Right lobe of liver (tissue), 4 donors: ENCODE results near the gene SPON2.

Experiments used
- CTCF ChIP-seq, 4 donors: fragments of 200-600 bp in 3 of 4; fragments of 450-650 bp in 1 of 4; IDR thresholded peaks; one replicate each; pipeline versions ENCODE4 v1.5.1 to v1.8.0; 2016 to 2022; ENCODE audit warnings: antibody characterized with exemption in 4 of 4, mild to moderate bottlenecking in 2 of 4
- POLR2A ChIP-seq: fragments of 450-650 bp; IDR thresholded peaks from one replicate; pipeline ENCODE4 v1.6.1; 2017; ENCODE audit warnings: antibody characterized with exemption, mild to moderate bottlenecking
- donor health status: DM: no; HTN: no; CAD: no.
- donor health status: DM: no; HTN: no; CAD: no.
- donor health status: DM: no; HTN: yes; CAD: no.

DNA sequence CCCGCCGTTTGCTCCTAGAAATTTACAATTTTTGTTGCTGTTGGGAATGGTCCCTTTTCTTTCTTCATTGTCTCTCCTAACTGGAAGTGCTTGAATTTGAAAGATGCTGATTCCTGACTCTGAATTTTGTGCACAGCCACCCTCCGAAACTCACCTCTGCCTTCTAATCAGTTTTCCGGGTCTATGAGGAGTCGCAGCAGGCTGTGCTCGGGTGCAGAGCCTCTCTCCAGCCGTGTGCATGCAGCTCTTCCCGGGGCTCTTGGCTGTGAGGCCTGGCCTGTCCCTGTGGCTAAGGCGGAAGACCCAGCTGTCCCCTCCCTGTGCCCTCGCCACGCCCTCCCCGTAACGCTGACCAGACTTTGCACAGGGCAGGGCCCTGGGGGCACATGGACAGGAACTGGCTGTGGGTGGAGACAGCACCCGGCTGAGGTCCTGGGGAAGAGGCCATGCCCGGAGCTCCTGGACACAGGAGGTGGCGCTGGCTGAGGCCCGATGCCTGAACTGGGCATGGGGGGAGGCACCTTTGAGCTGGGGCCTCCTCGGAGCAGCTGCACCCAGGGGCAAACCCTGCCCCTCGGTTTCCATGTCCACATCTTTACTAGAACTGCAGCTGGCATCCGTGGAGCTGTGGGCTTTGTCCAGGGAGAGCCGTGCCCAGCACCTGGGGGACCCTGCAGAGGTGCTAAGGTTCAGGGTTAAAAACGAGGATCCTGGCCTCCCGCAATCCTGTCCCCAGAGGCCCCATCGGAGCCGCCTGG lies 32.6 kb upstream of the SPON2 start:
- TF ChIP-seq CTCF (IDR thresholded peaks at IDR 0.05): no peak
- TF ChIP-seq POLR2A: peak; percentile 93
